GM12864 (cell line): ENCODE measurements around the gene KLF15.

Experiments used
- DNase-seq: peaks from one replicate; pipeline ENCODE4 v3.0.0-alpha.2; 2011; ENCODE audit warnings: low read depth
- H3K4me3 ChIP-seq: 2 replicates; pipeline ENCODE4 v1.5.1; 2011; ENCODE audit warnings: mild to moderate bottlenecking, low read depth, low read length, control low read depth
- TF ChIP-seq, protein P1 (sequence below): IDR thresholded peaks from 2 replicates; pipeline ENCODE4 v1.5.1; 2011; ENCODE audit warnings: low read depth, mild to moderate bottlenecking, moderate library complexity, low read length, control low read depth, inconsistent platforms; ENCODE audit errors: missing control alignments

The KLF15 gene

DNA sequence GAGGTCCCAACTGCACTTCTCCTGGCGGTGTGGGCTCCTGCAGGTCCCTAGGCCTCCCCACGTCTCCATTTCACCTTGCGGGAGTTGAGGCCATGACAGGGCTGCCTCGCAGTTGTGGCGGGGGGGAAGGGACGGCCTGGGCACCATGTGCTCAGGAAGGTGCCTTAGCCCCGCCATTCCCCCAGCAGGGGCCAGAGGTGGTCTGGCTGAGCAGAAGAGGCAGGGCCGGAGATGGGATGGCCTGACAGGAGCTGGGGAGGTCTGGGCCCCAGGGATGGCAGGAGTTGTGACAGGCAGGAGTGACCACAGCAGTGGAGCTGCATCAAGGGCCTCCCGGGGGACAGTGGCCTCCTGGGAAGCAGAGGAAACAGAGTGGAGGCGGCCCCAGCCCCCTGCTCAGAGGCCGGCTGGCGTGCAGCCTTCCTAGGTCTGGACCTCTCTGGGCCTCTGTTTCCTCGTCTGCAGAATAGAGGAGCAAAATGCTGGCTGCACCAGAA is 18.7 kb upstream of the KLF15 start:
- no peak for DNase-seq
- H3K4me3 ChIP-seq = no peak overlapping the region
- TF ChIP-seq, protein P1, sequence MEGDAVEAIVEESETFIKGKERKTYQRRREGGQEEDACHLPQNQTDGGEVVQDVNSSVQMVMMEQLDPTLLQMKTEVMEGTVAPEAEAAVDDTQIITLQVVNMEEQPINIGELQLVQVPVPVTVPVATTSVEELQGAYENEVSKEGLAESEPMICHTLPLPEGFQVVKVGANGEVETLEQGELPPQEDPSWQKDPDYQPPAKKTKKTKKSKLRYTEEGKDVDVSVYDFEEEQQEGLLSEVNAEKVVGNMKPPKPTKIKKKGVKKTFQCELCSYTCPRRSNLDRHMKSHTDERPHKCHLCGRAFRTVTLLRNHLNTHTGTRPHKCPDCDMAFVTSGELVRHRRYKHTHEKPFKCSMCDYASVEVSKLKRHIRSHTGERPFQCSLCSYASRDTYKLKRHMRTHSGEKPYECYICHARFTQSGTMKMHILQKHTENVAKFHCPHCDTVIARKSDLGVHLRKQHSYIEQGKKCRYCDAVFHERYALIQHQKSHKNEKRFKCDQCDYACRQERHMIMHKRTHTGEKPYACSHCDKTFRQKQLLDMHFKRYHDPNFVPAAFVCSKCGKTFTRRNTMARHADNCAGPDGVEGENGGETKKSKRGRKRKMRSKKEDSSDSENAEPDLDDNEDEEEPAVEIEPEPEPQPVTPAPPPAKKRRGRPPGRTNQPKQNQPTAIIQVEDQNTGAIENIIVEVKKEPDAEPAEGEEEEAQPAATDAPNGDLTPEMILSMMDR = no peak

GRCh38 chr3:126373682-126374601 is 16.7 kb upstream of the KLF15 start:
- no peak for DNase-seq
- TF ChIP-seq, protein P1 = no peak
- no peak overlapping the region for H3K4me3 ChIP-seq

GRCh38 chr3:126373146-126373613 is 16.0 kb upstream of the KLF15 start:
- TF ChIP-seq, protein P1 = no peak
- no peak overlapping the region for H3K4me3 ChIP-seq
- DNase-seq = no peak

- DNase-seq = no peak
- H3K4me3 ChIP-seq = no peak overlapping the region
- TF ChIP-seq, protein P1 = no peak
These were observed 15.4 kb upstream of the KLF15 start for GRCh38 chr3:126372413-126373145.

DNA sequence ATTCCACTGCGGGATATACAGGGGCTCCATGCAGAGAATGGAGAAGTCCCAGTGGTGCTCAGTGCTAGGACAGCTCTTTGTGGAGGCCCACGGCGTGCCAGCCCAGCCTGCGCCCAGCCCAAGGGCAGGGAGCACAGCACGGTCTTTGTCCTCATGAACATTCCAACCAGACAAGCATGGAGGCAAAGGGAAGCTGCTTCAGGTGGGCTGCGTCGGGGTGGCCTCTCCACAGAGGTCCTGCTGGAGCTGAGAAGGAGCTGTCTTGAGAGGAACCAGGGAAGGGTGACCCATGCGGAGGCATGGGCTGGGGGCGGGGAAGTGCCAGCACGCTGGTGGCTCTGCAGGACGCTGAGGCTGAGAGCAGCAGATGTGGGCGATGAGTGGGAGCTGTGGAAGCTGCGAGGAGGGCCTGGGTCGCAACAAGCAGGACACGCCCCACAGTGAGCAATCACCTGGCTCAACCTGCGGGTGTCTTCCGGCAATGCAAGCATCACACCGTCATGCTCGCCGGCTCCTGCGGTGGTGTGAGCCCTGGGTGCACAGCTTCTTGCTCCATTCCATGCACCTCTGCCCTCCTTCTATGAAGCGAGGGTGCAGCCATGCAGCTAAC is 14.0 kb upstream of the KLF15 start:
- H3K4me3 ChIP-seq = no peak overlapping the region
- no peak for DNase-seq
- TF ChIP-seq, protein P1 = no peak

GRCh38 chr3:126370606-126371005 is 13.4 kb upstream of the KLF15 start:
- TF ChIP-seq, protein P1 = no peak
- H3K4me3 ChIP-seq = no peak overlapping the region
- no peak for DNase-seq
